HG02973 (cell line): Measurements from ENCODE around the gene ELL3.
"Not testable (repeated sequence)": the region's sequence is repeated elsewhere in the genome, so short reads cannot be mapped to it uniquely, and the experiment has no call there.

Experiments used
- ATAC-seq: cut with Tn5 transposase; IDR thresholded peaks from one replicate; pipeline ENCODE4 v1.9.1; 2021; ENCODE audit warnings: moderate library complexity; ENCODE audit not compliant: unreplicated experiment

ELL3 gene, protein sequence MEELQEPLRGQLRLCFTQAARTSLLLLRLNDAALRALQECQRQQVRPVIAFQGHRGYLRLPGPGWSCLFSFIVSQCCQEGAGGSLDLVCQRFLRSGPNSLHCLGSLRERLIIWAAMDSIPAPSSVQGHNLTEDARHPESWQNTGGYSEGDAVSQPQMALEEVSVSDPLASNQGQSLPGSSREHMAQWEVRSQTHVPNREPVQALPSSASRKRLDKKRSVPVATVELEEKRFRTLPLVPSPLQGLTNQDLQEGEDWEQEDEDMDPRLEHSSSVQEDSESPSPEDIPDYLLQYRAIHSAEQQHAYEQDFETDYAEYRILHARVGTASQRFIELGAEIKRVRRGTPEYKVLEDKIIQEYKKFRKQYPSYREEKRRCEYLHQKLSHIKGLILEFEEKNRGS

GRCh38 chr15:43776718-43777266 is at the start of gene ELL3:
Gene ELL3 (minus strand): TSS chr15:43776966. CDS start chr15:43776901, 65 bp downstream.
- peak; percentile 32 for ATAC-seq

DNA sequence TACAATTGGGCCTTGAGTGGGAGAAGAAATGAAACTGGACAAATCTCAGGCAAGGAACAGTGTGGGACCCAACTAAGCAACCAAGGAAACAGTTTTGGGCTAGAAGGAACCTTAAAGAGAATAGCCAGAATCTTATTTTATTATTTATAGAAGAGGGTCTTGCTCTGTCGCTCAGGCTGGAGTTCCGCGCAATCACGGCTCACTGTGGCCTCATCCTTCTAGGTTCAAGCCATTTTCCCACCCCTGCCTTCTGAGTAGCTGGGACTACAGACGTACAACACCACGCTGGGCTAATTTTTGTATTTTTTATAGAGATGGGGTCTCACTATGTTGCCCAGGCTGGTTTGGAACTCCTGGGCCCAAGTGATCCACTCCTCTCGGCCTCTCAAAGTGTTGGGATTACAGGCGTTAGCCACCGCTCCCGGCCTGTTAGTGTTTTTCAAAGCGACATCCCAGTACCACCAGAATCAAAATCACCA is 49.3 kb upstream of the ELL3 start:
- ATAC-seq: no peak

DNA sequence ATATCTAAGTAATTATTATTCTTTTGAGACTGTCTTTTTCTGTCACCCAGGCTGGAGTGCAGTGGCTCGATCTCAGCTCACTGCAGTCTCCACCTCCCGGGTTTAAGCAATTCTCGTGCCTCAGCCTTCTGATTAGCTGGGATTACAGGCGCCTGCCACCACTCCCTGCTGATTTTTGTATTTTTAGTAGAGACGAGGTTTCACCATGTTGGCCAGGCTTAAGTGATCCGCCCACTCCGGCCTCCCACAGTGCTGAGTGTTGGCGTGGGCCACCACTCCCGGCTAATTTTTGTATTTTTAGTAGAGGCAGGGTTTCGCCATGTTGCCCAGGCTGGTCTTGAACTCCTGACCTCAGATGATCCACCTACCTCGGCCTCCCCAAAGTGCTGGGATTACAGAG is 48.5 kb upstream of the ELL3 start:
- not testable (repeated sequence) for ATAC-seq

GRCh38 chr15:43824302-43825246 is 47.8 kb upstream of the ELL3 start, which contains the start of gene MFAP1:
Gene MFAP1 (minus strand): TSS chr15:43824690. CDS start chr15:43824569, 121 bp downstream.
- peak; percentile 58 for ATAC-seq

- ATAC-seq: no peak
Measured at GRCh38 chr15:43821505-43821904, 44.7 kb upstream of the ELL3 start.

DNA sequence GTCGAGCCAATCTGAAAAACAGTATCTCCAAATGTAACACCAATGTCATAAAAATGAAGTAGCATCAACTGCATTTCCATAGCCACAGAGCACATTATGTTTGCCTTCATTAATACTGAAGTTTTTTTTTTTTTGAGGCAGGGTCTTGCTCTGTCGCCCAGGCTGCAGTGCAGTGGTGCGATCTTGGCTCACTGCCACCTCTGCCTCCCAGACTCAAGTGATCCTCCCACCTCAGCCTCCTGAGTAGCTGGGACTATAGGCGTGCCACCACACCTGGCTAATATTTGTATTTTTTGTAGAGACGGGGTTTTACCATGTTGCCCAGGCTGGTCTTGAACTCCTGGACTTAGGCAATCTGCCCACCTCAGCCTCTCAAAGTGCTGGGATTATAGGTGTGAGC is 38.3 kb upstream of the ELL3 start:
- ATAC-seq: not testable (repeated sequence)

- ATAC-seq: peak; percentile 55
Measured at GRCh38 chr15:43808960-43809678, 32.4 kb upstream of the ELL3 start.

DNA sequence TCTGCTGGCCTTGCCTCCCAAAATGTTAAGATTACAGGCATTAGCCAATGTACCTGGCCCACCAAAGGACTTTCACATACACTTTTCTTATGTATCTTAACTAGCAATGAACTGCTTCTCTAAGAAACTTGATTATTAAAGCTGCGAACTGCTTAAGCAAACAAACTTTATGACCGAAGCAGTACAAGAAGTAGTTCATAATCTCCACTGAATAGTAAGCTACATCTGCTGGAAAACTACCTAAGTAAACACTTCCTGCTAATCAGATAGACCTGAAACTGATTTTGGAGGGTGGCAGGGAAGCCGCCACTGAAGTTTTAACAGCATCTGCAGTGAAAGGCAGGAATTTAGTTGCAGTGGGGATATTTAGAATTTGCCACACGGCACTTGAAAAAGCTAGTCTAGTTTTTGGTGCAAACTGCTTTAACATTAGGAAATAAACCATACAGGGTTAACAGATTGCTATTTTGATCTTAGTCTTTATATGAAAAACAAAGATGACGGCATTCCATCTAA is 31.7 kb upstream of the ELL3 start:
- no peak for ATAC-seq

- not testable (repeated sequence) for ATAC-seq
Measured at GRCh38 chr15:43802676-43803075, 25.9 kb upstream of the ELL3 start.

DNA sequence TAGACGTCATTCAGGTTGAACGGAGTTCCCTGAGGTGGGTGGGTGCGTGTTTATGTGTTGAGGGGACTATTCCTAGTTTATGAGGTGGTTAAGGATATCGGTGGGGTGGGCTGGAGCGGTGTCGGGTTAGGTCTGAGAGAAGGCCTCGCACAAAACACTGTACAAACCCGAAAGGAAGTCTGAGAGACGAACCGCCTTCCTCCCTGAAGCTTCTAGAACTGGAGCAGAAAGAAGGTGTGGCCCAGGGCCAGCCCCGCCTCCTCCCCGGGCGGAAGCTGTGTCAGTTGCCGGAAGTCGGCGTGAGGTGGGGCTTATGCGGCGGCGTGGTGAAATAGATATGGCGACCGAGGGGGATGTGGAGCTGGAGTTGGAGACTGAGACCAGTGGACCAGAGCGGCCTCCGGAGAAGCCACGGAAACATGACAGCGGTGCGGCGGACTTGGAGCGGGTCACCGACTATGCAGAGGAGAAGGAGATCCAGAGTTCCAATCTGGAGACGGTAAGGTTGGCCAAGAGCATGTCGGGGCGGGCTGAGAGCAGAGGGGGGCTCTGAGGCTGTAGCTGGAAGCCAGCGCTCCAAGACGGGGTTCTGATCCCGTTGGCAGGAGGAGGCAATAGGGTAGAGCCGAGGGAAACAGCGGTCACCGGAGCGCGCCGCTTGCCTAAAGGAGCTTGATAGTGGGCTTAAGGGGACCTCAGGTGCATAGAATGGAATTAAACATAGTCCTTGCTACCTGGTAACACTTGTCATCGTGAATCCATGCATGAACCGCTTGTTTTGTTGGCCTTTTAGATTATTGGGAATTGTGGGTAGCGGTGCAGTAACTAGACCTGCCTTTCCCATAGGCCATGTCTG is 23.7 kb upstream of the ELL3 start, which contains the start of gene HYPK:
Gene HYPK (plus strand): TSS at position 314 of the 856 bp plus-strand sequence. CDS start 24 bp downstream, at position 338.
- ATAC-seq: peak; percentile 80

DNA sequence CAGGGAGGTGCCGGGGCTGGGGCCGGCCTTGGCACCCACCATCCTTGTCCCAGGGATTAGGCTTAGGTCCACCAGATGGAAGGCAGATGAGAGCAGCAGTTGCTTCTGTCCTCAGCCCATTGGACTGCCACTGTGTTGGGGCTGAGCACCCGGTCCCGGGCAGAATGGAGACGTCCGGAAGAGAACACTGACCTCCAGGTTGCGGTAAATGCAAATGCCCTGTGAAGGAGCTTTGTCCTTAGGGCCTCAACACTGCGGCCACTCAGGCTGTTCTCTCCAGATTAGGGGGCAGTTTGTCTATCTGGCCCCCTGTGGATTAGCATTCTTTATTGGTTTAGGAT is 23.1 kb upstream of the ELL3 start, which contains the start of gene SERINC4:
Gene SERINC4 (minus strand): TSS at position 276 of the 341 bp plus-strand sequence. CDS start 234 bp downstream, at position 42.
- ATAC-seq: no peak

DNA sequence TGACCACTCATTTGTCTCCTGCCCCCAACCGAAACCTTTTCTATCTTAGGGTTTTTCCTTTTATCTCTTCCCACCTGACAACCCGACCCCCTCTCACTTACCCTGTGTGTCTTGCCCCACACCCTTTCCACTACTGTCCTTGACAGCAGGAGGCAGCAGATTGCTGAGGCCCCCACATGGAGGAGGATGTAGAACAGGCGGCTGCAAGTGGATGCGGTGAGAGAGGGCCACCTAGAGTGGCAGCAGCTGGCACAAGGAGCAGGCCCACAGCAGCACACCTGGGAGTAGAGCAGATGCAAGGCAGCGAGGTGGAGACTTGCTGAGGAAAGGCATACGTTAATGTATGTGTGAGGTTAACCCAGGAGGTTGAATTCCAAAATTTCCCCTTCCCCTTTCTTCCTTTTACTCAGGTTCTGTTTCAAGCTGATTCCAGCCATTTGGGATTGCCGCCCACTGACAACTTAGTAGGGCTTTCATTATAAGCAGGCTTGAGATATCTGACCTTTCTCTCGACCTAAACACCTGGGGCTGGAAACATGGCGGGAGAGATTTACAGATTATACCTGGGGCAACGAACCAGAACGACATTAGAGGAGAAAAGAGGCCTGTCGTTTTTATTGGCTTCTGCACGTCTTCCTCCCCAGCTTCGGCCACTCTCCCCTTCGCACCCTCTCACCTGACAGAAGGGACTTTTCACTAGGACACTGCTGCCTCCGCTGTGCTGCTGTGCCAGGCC is 22.6 kb upstream of the ELL3 start:
- ATAC-seq: no peak

GRCh38 chr15:43796566-43796965 is 19.8 kb upstream of the ELL3 start:
- ATAC-seq: no peak

- no peak for ATAC-seq
Measured at GRCh38 chr15:43795997-43796396, 19.2 kb upstream of the ELL3 start.

DNA sequence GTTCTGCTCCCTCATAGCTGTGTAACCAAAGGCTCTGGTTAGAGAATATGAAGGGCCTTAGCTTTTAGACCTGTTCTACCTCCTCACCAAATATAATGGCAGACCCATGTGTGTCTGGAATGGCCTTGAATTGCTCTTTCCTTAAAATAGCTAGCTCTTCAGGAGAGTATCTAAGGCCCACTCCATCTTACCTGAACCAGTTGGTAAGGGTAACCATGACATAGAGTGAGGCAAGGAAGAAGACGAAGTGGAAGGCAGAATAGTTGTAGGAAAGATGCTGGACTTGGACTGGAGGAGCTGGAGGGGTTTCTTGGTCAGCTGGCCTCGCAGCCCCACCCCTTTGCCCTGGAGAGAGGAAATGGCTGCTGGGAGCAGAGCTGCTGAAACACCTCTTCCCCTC is 18.4 kb upstream of the ELL3 start:
- ATAC-seq: no peak

DNA sequence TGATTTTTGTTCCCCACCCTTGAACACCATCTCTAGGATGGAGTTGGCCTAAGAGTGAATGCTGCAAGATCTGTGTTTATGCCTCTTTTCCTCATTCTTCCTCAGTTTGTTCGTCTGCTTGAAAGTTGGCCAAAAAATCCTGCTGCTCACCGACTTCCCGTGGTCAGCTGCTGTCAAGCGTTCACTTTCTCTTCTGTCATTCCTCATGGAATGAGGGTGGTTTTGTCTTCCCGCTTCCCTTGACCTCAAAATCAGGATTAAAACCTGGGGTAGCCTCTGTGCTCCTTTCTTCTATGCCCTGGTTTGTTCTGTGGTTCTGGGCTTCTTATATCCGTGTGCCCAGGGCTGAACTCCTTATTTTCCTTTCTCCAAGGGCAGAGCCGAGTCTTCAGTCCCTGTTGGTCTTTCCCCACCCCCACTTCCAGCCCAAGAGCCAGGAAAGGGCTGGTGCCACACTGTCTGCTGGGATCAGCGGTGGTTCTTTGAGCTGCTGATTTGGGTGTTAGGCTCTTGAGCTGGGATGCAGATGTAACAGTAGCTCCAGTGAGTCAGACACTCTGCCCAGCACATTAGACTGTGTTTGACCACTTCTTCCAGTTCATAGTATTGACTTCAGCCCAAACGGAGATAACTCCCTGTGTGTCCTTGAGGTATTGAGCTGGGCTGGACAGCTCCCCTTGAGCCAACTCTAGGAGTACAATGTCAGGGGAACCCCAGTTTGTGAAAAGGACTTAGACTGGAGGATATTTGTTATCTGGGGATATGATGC is 17.7 kb upstream of the ELL3 start:
- ATAC-seq: no peak

GRCh38 chr15:43793647-43794046 is 16.9 kb upstream of the ELL3 start:
- no peak for ATAC-seq
